HG03025 (cell line): ENCODE measurements around the gene TCEANC2.
"Not testable (repeated sequence)": the region's sequence is repeated elsewhere in the genome, so short reads cannot be mapped to it uniquely, and the experiment has no call there.

Experiments
- ATAC-seq: cut with Tn5 transposase; IDR thresholded peaks from one replicate; pipeline ENCODE4 v1.9.1; 2021; ENCODE audit warnings: mild to moderate bottlenecking, moderate library complexity; ENCODE audit not compliant: unreplicated experiment, low FRiP score

Gene TCEANC2

GRCh38 chr1:54081306-54082270, 28.2 kb downstream of the TCEANC2 start:
- ATAC-seq = no peak

DNA sequence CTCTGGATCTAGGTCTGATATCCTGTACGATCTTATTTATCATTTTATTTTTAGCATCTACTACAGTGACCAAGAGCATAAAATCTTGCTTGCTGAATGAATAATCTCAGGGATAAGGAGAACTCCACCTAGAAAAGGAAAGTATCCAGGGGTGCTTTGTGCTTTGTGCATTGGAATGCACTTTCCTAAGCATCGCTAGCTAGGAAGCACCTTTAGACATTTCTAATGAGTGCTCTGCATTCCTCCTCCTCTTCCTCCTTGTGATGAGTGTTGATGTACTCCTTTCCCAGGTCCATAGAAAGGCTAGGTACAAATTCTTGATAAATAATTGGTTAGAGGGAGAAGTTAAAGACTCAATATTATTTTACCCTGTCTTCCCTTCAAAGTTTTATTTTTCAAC, 31.4 kb downstream of the TCEANC2 start:
- ATAC-seq = no peak

DNA sequence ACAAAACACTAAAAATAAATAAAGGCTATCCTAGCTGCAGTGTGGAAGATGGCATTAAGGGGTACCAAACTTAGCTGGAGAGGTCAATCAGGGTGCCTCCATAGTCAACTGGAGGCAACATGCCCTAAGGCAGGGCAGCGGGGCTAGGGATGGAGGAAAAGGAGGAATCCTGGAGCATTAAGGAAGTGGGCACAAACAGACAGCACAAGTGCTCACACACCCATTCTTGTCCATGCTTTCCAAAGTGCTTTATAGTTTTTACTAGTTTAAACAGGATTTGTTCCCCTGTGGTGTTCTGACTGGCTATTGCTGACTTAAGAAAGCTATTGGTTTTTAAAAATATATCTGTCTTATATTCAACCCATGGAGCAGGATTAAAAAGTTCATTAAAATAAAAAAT, 33.3 kb downstream of the TCEANC2 start:
- ATAC-seq = no peak

DNA sequence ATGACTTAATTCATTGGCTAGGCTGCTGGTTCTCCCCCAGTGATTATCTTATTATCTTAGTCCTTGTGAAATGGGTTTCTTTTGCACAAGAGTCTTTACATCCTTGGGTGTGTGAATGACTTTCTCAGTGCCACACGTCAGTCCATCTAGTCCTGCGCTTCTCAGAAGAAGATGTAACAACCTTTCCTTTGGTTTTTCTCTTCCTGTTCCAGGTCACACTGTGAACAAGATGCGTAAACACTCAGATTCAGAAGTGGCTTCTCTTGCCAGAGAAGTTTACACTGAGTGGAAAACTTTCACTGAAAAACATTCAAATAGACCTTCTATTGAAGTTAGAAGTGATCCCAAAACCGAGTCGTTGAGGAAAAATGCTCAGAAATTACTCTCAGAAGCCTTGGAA, 35.0 kb downstream of the TCEANC2 start:
- no peak for ATAC-seq

- ATAC-seq = no peak
Observed at GRCh38 chr1:54091666-54092065, 38.3 kb downstream of the TCEANC2 start.

GRCh38 chr1:54094001-54094729, 40.8 kb downstream of the TCEANC2 start:
- ATAC-seq = no peak

DNA sequence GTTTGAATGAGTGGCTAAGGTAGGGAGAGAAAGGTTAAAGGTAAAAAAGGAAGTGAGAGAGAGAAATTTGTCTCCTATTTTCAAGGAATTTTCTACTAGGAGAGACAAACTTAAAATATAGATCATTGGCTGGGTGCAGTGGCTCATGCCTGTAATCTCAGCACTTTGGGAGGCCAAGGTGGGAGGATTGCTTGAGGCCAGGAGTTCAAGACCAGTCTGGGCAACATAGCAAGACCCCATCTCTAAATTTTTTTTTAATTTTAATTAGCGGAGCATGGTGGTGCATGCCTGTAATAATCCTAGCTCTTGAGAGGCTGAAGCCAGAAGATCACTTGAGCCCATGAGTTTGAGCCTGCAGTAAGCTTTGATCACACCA, 41.3 kb downstream of the TCEANC2 start:
- not testable (repeated sequence) for ATAC-seq

DNA sequence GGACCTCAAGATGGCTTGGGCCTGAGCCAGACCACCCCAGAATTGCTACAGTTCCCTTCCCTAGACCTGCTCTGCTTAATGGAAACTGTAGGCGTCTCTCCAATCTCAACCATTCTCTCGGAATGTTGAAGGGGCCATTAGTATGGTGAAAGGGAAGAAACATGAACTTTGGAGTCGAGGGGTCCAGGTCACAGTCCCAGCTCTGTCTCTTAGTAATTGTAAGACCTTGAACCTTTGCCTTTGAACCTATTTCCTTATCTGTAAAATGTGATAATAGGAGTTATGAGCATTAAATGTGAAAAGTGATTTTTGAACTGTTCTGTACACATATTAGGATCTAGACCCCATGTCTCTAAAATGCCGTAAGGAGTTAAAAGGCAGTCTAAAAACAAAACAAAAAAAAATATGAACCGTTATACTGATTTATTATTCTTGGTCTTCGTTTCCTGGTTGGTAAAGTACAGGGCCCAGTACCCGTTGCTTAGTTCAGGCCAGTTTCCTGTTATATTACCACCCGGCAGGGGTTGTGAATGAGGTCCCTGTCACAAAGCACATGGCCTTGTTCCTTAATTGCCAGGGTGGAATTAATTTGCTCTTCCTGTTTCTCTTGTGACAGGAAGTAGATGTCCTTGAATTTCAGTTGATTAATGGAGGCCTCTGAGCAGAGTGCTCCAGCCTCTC, 42.3 kb downstream of the TCEANC2 start:
- no peak for ATAC-seq

GRCh38 chr1:54096227-54096876, 42.9 kb downstream of the TCEANC2 start:
- no peak for ATAC-seq

- no peak for ATAC-seq
Observed at GRCh38 chr1:54096877-54097240, 43.5 kb downstream of the TCEANC2 start.

- no peak for ATAC-seq
Observed at GRCh38 chr1:54099061-54099610, 45.7 kb downstream of the TCEANC2 start.

DNA sequence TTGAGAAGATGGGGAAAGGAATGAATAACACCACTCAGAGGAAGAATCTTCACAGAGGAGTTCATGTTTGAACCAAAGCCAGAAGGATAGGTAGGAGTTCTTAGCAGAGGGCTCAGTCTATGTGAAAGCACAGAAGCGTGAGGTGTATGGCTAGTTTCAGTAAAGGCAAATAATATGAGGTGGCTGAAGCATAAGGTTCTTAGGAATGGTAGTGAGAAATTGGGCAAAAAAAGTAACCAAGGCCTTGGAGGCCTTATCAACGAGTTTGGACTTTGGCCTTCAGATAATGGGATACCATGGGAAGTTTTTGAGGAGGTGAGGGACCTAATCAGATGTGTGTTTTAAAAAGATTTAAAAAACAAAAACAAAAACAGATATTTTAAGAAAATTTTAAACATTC, 47.1 kb downstream of the TCEANC2 start:
- no peak for ATAC-seq

DNA sequence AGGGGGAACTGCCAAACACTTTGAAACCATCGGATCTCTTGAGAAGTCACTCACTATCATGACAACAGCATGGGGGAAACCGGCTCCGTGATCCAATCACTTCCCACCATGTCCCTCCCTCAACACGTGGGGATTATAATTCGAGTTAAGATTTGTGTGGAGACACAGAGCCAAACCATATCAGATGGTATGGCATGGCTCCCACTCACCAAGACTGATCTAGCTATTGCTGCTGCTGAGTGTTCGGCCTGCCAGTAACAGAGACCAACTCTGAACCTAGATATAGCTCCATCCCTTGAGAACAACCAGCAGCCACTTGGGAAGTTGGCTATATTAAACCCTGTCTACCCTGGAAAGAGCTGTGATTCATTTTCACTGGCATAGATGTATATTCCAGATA, 50.0 kb downstream of the TCEANC2 start:
- ATAC-seq = no peak

- ATAC-seq = not testable (repeated sequence)
Observed at GRCh38 chr1:54104613-54105012, 51.2 kb downstream of the TCEANC2 start.

- ATAC-seq = no peak
Observed at GRCh38 chr1:54105080-54105479, 51.7 kb downstream of the TCEANC2 start.

GRCh38 chr1:54105736-54106269, 52.4 kb downstream of the TCEANC2 start:
- no peak for ATAC-seq

DNA sequence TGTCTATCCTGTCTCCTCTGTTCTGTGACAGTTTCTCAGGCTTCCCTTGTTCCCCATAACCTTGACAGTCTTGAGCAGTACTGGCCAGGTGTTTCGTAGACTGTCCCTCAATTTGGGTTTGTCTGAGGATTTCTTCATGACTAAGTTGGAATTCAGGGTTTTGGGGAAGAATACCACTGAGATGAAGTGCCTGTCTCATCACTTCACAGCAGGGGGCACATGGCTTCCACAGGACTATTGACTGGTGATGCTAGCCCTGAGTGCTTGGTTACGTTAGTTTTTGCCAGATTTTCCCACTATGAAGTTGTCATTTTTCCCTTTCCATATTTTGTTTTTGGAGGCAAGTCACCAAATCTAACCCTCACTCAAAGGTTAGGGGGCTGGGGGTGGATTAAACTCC, 53.7 kb downstream of the TCEANC2 start:
- no peak for ATAC-seq

DNA sequence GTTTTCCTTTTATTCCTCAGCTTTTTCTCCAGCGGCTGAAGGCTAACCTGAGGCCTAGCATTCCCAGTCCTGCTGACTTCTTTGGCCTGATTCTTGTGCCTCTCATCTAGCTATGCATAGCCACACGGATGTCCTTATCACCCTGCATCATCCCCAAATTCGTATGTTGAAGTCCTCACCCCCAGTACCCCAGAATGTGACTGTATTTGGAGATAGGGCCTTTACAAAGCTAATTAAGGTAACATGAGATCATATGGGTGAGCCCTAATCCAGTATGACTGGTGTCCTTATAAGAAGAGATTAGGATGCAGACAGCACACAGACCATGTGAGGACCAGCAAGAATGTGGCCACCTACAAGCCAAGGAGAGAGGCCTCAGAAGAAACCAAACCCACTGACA, 54.7 kb downstream of the TCEANC2 start:
- no peak for ATAC-seq

DNA sequence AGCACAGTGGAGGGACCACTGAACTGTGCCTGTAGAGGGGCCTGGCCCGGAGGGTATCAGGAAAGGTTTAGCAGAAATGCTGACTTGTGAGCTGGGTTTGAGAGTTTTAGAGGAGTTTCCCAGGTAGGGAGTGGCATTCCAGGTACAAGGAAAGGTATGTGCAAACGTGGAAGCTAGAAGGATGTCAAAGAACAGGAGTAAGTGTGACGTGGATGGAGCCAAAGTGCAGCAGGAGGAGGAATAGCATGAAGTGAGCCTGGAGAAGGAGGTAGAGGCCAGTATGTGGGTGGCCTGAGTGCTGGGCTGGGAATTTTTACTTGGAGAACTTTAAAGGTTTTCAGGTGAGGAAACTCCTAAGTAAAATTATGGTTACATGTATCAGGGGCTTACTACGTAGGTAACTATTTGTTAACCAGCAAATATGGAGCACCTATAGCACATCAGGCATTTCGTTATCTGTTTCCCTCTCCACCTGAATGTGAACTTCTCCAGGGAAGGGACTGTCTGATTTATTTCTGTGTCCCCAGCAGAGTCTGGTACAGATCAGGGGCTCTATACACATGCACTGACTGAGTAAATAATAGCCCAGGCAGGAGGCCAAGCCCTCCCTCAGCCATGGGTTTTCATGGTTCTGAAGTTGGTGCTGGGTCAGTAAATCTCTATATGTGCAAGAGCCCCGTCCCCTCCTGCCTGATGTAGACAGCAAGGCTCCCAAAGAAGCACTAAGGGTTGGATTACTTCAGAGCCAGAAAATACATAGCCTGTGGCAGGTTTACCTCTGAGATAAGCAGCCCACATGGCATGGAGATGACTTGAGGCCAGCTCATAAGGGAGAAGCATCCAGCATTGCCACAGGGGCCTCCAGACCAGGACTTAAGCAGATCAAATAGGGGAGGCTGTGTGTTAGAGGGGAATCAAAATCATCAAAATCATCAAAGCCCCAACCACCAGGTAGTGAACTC, 56.0 kb downstream of the TCEANC2 start:
- no peak for ATAC-seq
